Chondrocyte (in vitro differentiated cells): Measurements from ENCODE around the gene ANXA4. TPM values are rescaled to one million over a fixed set of nuclear protein-coding genes. Genes with fewer than 3 reads are reported as not detected.
A peak's percentile ranks its signal among the peaks of the same experiment; 100 is the strongest.

Experiments used
- DNase-seq: peaks from one replicate; pipeline ENCODE4 v3.0.0; 2021; ENCODE audit warnings: mixed read lengths, low spot score
- H3K27ac Mint-ChIP-seq: one replicate; pipeline ENCODE4 v1.8.0; 2021; ENCODE audit warnings: mild to moderate bottlenecking, moderate library complexity, mixed read lengths; ENCODE audit not compliant: unreplicated experiment
- H3K27me3 Mint-ChIP-seq: 2 replicates; pipeline ENCODE4 v1.8.0; 2021; ENCODE audit warnings: low read depth, mixed read lengths
- H3K36me3 Mint-ChIP-seq: 2 replicates; pipeline ENCODE4 v1.8.0; 2021; ENCODE audit warnings: low read depth, mixed read lengths
- H3K4me1 Mint-ChIP-seq: 2 replicates; pipeline ENCODE4 v1.8.0; 2021; ENCODE audit warnings: low read depth, mild to moderate bottlenecking, mixed read lengths
- H3K4me3 Mint-ChIP-seq: one replicate; pipeline ENCODE4 v1.8.0; 2021; ENCODE audit warnings: mild to moderate bottlenecking, moderate library complexity, mixed read lengths; ENCODE audit not compliant: unreplicated experiment
- H3K9me3 Mint-ChIP-seq: 2 replicates; pipeline ENCODE4 v1.8.0; 2021; ENCODE audit warnings: low read depth, mixed read lengths
- total RNA-seq: library from RNA; stranded (reverse); gene quantifications from 3 replicates; pipeline ENCODE4 v1.2.1, GENCODE V29; 2021
- TF ChIP-seq, protein P1 (sequence below): fragments of 200-600 bp; sonication (generic); IDR thresholded peaks from 2 replicates; pipeline ENCODE4 v1.5.0; 2021; ENCODE audit warnings: antibody characterized with exemption, mild to moderate bottlenecking, moderate library complexity

The ANXA4 gene
- total RNA-seq, 1 donor from 2014 or later = 99.0 TPM

DNA sequence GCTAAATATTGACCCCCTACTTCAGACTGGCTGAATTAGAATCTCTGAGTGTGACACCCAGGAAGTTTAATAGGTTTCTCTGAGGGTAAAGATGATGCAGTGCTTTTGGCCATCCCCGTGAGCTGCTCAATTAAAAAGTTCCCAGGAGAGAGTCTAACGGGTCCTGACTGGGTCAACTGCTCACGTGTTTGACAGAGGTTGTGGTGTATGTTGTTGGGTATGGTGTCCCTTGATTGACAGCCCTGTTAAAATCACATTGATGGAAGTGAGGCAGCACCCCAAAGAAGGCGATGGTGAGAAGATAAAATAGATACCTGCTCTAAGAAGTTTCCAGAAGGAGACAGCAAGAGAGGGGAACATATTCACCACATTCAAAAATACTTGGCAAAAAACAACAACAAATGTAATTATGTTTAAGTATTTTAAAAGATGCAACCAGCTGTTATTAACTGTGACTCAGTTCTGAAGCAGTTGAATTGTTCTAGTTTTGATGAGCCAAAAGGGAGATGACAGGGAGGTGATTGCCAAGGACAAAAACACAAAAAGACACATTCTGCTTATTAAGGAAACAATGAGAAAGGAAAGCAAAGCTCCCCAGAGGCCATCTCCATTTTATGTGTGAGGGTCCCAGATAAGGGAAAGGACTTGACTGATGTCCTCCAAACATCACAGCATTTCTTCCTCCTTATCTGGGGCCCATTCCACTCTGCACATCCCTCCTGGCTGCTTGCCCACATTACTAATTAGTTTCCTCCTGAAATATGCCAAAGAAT, 76.0 kb downstream of the ANXA4 start:
- Mint-ChIP-seq H3K4me3 (no peak overlapping the region), H3K9me3 (no peaks in the 10 kb centered on the region), H3K27ac (no peak overlapping the region), H3K4me1 (peaks cover 7% of the 10 kb centered on the region), H3K36me3 (peaks cover 29% of the 10 kb centered on the region), H3K27me3 (no peaks in the 10 kb centered on the region)
- TF ChIP-seq, protein P1, sequence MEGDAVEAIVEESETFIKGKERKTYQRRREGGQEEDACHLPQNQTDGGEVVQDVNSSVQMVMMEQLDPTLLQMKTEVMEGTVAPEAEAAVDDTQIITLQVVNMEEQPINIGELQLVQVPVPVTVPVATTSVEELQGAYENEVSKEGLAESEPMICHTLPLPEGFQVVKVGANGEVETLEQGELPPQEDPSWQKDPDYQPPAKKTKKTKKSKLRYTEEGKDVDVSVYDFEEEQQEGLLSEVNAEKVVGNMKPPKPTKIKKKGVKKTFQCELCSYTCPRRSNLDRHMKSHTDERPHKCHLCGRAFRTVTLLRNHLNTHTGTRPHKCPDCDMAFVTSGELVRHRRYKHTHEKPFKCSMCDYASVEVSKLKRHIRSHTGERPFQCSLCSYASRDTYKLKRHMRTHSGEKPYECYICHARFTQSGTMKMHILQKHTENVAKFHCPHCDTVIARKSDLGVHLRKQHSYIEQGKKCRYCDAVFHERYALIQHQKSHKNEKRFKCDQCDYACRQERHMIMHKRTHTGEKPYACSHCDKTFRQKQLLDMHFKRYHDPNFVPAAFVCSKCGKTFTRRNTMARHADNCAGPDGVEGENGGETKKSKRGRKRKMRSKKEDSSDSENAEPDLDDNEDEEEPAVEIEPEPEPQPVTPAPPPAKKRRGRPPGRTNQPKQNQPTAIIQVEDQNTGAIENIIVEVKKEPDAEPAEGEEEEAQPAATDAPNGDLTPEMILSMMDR = no peak
- DNase-seq = no peak

DNA sequence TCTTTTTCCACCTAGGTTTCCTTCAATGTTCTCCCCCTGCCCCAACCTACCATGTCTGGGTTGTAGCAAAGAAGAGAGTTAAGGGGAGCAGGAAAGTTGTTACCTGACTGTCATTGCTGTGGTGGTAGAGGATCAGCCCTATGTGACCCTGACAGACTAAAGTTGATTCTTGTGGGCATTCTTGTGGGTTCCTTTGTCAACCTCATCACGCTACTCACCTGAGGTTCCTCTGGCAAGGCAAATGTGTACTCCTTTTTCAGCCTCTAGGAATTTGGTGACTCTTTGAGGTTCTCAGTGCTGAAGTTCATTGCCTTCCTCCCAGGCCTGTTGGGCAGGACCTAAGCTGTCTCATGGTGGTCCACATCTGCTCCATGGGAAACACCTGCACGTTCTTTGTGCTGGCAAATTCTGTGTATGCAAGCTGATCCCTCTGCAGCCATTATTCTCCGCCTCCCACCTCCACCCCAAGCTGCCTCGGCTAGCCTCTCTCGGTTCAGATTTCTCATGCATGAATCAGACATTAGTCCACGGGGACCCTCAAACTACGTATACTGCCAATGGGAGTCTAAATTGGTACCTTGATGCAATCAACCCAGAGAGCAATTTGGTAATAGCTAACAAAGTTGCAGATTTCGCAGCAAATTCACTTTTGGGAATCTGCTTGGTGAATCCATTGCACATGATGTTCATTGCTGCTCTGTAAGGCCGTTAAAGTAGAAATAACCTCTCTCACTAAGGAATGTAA, 86.0 kb downstream of the ANXA4 start:
- Mint-ChIP-seq H3K4me1 (peaks cover 31% of the 10 kb centered on the region), H3K36me3 (no peaks in the 10 kb centered on the region), H3K27ac (peak overlapping the region; percentile 98), H3K9me3 (no peaks in the 10 kb centered on the region), H3K4me3 (no peak overlapping the region), H3K27me3 (no peaks in the 10 kb centered on the region)
- DNase-seq = no peak
- TF ChIP-seq, protein P1 = no peak

DNA sequence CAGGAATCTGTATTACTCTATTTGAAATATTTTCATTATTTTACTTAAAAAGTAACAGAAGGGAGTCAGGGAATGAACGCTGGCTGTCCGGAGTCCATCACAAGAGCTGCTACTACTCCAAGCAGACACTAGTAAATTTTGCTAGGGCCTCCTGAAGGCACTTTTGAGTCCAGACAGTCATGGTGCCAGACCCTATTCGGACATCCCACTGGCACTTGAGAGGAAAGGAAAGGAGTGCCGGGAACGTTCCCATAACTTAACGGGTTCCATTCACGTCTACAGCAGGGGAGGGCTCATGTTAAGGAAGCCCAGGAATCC, 87.0 kb downstream of the ANXA4 start:
- TF ChIP-seq, protein P1 = no peak
- no peak for DNase-seq
- H3K27ac Mint-ChIP-seq = peak overlapping the region; percentile 98
- H3K27me3 Mint-ChIP-seq = no peaks in the 10 kb centered on the region
- peak overlapping the region; percentile 88 for H3K4me3 Mint-ChIP-seq
- H3K36me3 Mint-ChIP-seq = no peaks in the 10 kb centered on the region
- peaks cover 31% of the 10 kb centered on the region for H3K4me1 Mint-ChIP-seq
- H3K9me3 Mint-ChIP-seq = no peaks in the 10 kb centered on the region

DNA sequence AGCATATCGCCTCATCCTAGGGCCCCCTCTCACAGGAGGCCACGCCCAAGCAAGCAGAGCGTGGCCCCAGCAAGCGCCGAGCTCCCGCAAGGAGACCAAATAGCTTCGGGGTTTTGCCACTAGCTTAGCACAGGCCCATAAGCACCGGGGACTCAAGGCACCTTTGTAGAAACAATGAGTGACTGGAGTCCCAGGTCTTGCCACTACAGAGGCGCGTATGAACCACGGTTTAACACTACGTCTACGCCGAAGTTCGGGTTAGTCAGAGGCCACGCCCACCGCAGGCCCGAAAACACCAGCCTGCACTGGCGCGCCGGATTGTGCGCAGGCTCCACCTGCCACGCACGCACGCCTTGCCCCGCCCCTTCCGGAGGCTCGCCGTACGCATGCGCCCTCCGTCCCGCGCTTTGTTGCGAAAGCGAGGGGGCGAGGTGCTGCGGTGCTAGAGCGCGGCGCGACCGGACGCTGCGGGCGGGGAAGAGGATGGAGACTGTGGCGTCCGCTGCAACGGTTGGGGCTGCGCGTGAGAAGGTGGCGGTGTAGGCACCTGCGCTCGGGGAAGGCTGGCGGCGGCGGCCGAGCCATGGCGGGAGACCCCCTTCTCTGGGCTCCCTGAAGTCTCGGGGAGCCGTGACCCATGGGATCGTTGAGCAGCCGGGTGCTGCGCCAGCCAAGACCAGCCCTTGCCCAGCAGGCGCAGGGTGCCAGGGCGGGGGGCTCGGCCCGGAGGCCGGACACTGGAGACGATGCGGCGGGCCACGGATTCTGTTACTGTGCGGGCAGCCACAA, 87.5 kb downstream of the ANXA4 start, which contains the start of gene GMCL1:
GMCL1 (plus strand) TSS at position 405 of the 789 bp plus-strand sequence; CDS start at position 638, 233 bp downstream.
- TF ChIP-seq, protein P1 = peak; percentile 22
- H3K36me3 Mint-ChIP-seq = no peaks in the 10 kb centered on the region
- H3K27me3 Mint-ChIP-seq = no peaks in the 10 kb centered on the region
- no peaks in the 10 kb centered on the region for H3K9me3 Mint-ChIP-seq
- H3K4me3 Mint-ChIP-seq = peak within 1 kb of the TSS; percentile 88
- peak within 1 kb of the TSS; percentile 98 for H3K27ac Mint-ChIP-seq
- H3K4me1 Mint-ChIP-seq = peaks cover 34% of the 10 kb centered on the region
- DNase-seq = peak; percentile 98
